ENCODE measurements around the gene CTSW.

CTSW gene

DNA sequence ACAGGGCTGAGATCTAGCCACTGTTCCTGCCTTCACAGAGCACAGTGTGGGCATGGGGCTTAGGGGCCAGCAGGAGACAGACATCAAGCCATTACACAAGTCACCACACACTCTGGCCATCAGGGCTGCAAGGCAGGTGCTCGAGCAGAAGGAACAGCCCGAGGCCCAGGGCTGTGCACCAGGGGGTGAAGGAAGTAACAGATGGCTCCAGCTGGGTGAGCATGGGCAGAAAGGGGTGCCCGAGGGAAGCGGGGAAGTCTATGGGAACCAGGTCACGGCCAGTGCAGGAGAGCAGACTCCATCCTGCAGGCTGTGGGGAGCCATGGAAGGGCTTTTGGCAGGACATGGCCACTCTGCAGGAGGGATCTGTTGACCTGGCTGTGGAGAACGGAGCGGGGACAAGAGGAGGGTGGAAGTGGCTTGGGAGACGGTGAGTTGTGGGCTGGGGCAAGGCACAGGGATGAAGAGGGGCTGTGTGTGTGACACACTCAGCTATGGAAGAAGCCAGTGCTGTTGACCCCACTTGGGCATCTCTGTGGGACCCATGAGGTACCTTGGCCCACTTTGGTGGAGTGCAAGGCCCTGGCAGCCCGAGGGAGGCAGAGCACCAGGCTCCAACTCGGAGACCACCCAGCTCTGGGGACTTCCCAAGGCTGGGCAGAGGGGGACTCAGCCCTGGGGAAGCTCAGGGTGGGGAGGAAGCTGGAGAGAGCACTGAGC, 35.6 kb downstream of the CTSW start:
- TF ChIP-seq, protein P1, sequence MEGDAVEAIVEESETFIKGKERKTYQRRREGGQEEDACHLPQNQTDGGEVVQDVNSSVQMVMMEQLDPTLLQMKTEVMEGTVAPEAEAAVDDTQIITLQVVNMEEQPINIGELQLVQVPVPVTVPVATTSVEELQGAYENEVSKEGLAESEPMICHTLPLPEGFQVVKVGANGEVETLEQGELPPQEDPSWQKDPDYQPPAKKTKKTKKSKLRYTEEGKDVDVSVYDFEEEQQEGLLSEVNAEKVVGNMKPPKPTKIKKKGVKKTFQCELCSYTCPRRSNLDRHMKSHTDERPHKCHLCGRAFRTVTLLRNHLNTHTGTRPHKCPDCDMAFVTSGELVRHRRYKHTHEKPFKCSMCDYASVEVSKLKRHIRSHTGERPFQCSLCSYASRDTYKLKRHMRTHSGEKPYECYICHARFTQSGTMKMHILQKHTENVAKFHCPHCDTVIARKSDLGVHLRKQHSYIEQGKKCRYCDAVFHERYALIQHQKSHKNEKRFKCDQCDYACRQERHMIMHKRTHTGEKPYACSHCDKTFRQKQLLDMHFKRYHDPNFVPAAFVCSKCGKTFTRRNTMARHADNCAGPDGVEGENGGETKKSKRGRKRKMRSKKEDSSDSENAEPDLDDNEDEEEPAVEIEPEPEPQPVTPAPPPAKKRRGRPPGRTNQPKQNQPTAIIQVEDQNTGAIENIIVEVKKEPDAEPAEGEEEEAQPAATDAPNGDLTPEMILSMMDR (IDR thresholded peaks at IDR 0.05) = no peak
- no peaks in the 10 kb centered on the region for H3K36me3 ChIP-seq
- peak overlapping the region in 1 of 2 donors; percentile 25 for H3K4me3 ChIP-seq
- peaks cover 14 to 67% (median 53%) of the 10 kb centered on the region in 4 donors for H3K4me1 ChIP-seq
- DNase-seq = peak in 1 of 2 donors; percentile 70
- peak overlapping the region; percentile 94 to 96 for H3K27ac ChIP-seq
- H3K27me3 ChIP-seq = no peaks in the 10 kb centered on the region
- intact Hi-C loops (cut with DNase I; ENCODE audit: low total_unique reads) = no loop called here
- no peaks in the 10 kb centered on the region for H3K9me3 ChIP-seq

DNA sequence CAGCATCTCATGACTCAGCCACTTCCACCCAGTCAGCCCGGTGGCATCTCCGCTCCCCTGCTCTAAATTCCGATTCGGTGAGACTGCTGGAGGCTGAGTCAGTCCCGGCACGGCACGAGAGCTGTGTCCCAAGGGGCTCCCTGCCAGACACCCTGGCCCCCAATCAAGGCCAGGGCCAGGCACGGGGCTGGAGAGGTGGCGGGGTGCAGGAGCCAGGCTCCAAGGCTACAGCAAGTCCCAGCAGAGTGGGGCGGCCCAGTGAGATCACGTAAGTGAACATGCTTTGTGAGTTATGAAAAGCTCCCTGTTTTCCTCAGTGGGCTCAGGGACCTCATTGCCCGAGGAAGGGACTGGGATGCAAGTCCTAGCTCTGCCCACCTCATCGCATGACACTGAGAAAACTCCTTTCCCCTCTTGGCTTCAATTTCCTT, 36.2 kb downstream of the CTSW start:
- TF ChIP-seq, protein P1 (IDR thresholded peaks at IDR 0.05) = no peak
- Histone ChIP-seq H3K9me3 (no peaks in the 10 kb centered on the region), H3K4me3 (peak overlapping the region in 1 of 2 donors; percentile 25), H3K4me1 (peaks cover 14 to 73% (median 59%) of the 10 kb centered on the region in 4 donors), H3K36me3 (no peaks in the 10 kb centered on the region), H3K27me3 (no peaks in the 10 kb centered on the region), H3K27ac (peak overlapping the region; percentile 94 to 96)
- DNase-seq = peak; percentile 93 to 98
- intact Hi-C loops (cut with DNase I; ENCODE audit: low total_unique reads) = loop anchor here (2.0 kb wide), 1 partner anchor 27 kb away; the partner anchor contains the start of gene FIBP

DNA sequence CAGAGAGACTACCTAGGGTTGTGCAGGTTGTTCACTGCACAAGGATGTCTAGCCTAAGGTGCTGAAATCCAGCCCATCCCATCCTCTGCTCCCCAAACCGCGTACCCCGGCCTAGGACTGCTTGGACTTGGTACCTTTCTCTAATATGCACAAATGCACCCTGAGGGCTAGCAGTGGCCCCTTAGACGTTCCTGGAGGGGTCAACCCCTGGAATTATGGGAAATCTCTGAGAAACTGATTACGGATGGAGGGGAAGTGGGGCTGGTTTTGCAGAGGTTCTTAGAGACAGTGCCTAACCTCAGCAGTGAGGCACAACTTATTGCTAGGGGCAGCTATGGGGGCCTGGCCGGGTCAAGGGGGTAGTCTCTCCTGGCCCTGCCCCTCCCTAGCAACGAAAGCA, 36.8 kb downstream of the CTSW start:
- peak overlapping the region; percentile 94 to 96 for H3K27ac ChIP-seq
- intact Hi-C loops (cut with DNase I; ENCODE audit: low total_unique reads) = loop anchor here (2.0 kb wide), 1 partner anchor 28 kb away; the partner anchor contains the start of gene FIBP

DNA sequence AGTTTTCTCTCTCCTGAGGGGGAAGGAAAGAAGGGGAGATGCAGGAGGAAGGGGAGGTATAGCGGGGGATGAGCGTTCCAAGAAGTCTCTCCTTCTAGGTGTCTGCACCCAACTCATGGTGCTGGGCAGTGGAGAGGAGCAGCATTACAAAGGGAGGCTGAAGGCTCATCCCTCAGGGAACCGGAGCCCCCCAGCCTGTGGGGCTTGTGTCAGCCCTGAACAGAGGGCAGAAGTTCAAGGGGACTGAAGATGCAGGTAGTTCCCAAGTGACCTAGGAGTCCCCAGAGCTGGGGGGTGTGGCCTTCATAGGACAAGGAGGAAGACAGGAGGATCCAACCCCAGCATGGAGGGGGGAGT, 37.4 kb downstream of the CTSW start:
- Histone ChIP-seq H3K4me3 (peak overlapping the region; percentile 87 to 92), H3K4me1 (peaks cover 14 to 68% (median 56%) of the 10 kb centered on the region in 4 donors), H3K9me3 (no peaks in the 10 kb centered on the region), H3K27me3 (no peaks in the 10 kb centered on the region), H3K27ac (peak overlapping the region; percentile 94 to 96), H3K36me3 (peaks cover 4 to 11% (median 6%) of the 10 kb centered on the region in 3 donors)
- intact Hi-C loops (cut with DNase I; ENCODE audit: low total_unique reads) = loop anchor here (2.0 kb wide), 1 partner anchor 28 kb away; the partner anchor contains the start of gene FIBP
- DNase-seq = no peak
- TF ChIP-seq, protein P1 (IDR thresholded peaks at IDR 0.05) = no peak

More for the DNA sequence above, 36.8 kb downstream of the CTSW start:
- TF ChIP-seq, protein P1 (IDR thresholded peaks at IDR 0.05) = no peak
- Histone ChIP-seq H3K9me3 (no peaks in the 10 kb centered on the region), H3K4me3 (peak overlapping the region in 1 of 2 donors; percentile 87), H3K4me1 (peaks cover 14 to 73% (median 62%) of the 10 kb centered on the region in 4 donors), H3K27me3 (no peaks in the 10 kb centered on the region), H3K36me3 (peaks cover 0 to 4% (median 2%) of the 10 kb centered on the region in 3 donors)
- DNase-seq = no peak

DNA sequence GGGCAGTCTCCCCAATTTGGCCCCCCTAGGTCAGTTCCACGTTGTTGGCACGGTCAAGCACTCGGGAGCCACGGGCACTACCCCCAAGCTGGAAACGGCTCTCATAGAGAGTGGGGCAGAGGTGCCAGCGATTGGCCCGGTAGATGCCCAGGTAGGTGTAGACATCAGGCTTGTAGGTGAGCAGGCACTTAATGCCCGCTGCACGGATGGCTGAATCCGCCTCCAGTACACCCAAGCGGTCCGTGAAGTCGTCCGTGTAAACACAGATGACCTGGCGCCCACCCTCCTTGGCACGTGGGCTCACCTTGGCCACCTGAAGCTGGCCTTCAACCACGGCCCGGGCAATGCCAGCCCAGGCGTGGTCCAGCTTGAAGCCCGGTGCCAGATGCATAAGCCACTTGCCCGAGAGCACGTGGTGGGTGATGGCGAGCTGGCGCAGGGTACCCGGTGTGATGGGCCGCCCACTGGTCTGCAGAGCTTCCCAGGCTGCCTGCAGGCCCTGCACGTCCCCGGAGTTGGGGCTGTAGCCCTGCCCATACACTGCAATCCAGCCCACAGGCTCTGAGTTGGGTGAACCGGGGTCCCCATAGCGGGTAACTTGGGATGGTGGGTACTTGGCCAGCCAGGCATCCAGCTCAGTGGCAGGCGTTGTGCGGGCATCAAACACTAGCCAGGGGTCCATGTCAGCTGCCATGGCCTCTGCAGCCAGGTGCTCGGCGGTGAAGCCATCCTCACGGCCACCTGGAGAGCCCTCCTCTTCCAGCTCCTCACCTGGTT, 38.0 kb downstream of the CTSW start:
- Histone ChIP-seq H3K27ac (peak overlapping the region; percentile 94 to 96), H3K4me1 (peaks cover 14 to 62% (median 53%) of the 10 kb centered on the region in 4 donors), H3K9me3 (no peaks in the 10 kb centered on the region), H3K36me3 (peaks cover 10 to 17% (median 12%) of the 10 kb centered on the region in 3 donors), H3K4me3 (peak overlapping the region; percentile 87 to 92), H3K27me3 (no peaks in the 10 kb centered on the region)
- intact Hi-C loops (cut with DNase I; ENCODE audit: low total_unique reads) = loop anchor here (2.0 kb wide), 2 partner anchors 29 to 59 kb away; partner anchors contain the start of genes CFL1 and FIBP
- no peak for DNase-seq
- TF ChIP-seq, protein P1 (IDR thresholded peaks at IDR 0.05) = no peak

Measured in tibial artery (tissue), 4 donors.